Caco-2 (cell line): ENCODE data around the gene CCDC194. TPM values are rescaled to one million over a fixed set of nuclear protein-coding genes. Genes with fewer than 3 reads are reported as not detected.

Experiments
- BruUV-seq: library from RNA; stranded (reverse); fragments of 400-500 nt; replicated peaks from 2 replicates; lab custom pipeline; 2021; lab: Mats Ljungman, UMichigan
- CTCF ChIA-PET: fragments of 300-600 bp; sonication (Branson Sonifier 250); formaldehyde crosslinking; loops from one replicate; lab custom pipeline; 2022; ENCODE audit warnings: antibody characterized with exemption; lab: Charles Lee
- POLR2A ChIA-PET: fragments of 300-600 bp; sonication (Branson Sonifier 250); formaldehyde crosslinking; loops from one replicate; lab custom pipeline; 2022; ENCODE audit warnings: antibody characterized with exemption; lab: Charles Lee
- DNase-seq, 2 experiments: peaks; one replicate each; pipeline versions ENCODE4 v3.0.0 to v3.0.0-alpha.2; 2020 to 2022
- H3K27me3 ChIP-seq: replicated peaks from 2 replicates; pipeline ENCODE4 v1.6.0; 2011; ENCODE audit warnings: low read length; ENCODE audit not compliant: control insufficient read depth, insufficient read depth
- H3K36me3 ChIP-seq: 2 replicates; pipeline ENCODE4 v1.5.1; 2011; ENCODE audit warnings: low read length; ENCODE audit not compliant: control insufficient read depth, insufficient read depth
- H3K4me1 ChIP-seq: fragments of 250-450 bp; sonication (Bioruptor Pico); 2 replicates; pipeline ENCODE4 v1.5.1; 2020; ENCODE audit warnings: mild to moderate bottlenecking
- H3K4me3 ChIP-seq: 2 replicates; pipeline ENCODE4 v1.5.1; 2011; ENCODE audit warnings: low read depth, mild to moderate bottlenecking, control low read depth, low read length
- H3K9me3 ChIP-seq: fragments of 250-450 bp; sonication (Bioruptor Pico); 2 replicates; pipeline ENCODE4 v1.5.1; 2020; ENCODE audit warnings: mild to moderate bottlenecking, moderate library complexity
- H3K27ac Mint-ChIP-seq: one replicate; pipeline ENCODE4 v1.8.0; 2022; ENCODE audit warnings: mixed read lengths; ENCODE audit not compliant: unreplicated experiment
- H3K27me3 Mint-ChIP-seq: one replicate; pipeline ENCODE4 v1.8.0; 2022; ENCODE audit warnings: mixed read lengths; ENCODE audit not compliant: insufficient read depth, unreplicated experiment
- H3K36me3 Mint-ChIP-seq: one replicate; pipeline ENCODE4 v1.8.0; 2022; ENCODE audit warnings: mild to moderate bottlenecking, mixed read lengths; ENCODE audit not compliant: insufficient read depth, unreplicated experiment
- H3K4me1 Mint-ChIP-seq: one replicate; pipeline ENCODE4 v1.8.0; 2022; ENCODE audit warnings: low read depth, mixed read lengths; ENCODE audit not compliant: unreplicated experiment
- H3K4me3 Mint-ChIP-seq: one replicate; pipeline ENCODE4 v1.8.0; 2022; ENCODE audit warnings: mild to moderate bottlenecking, moderate library complexity, mixed read lengths; ENCODE audit not compliant: unreplicated experiment
- H3K9me3 Mint-ChIP-seq: one replicate; pipeline ENCODE4 v1.8.0; 2022; ENCODE audit warnings: mixed read lengths; ENCODE audit not compliant: unreplicated experiment
- intact Hi-C: fragments of 100-400 bp; cut with micrococcal nuclease; formaldehyde crosslinking; loops from one replicate; pipeline ENCODE4 v1.10.0; 2022; ENCODE audit not compliant: unreplicated experiment
- total RNA-seq: library from RNA; stranded (reverse); gene quantifications from 2 replicates; pipeline ENCODE4 v1.2.3, GENCODE V29; 2022
- TF ChIP-seq, protein P1 (sequence below), 2 experiments: fragments of 200-600 bp in 1 of 2; IDR thresholded peaks; 1 replicate in 1 of 2; 2 replicates in 1 of 2; pipeline versions ENCODE4 v1.5.1 to v1.8.0; 2011 to 2022; ENCODE audit warnings: antibody characterized with exemption in 1 of 2, control low read depth in 1 of 2, inconsistent platforms in 1 of 2, low read depth in 1 of 2, low read length in 1 of 2, mild to moderate bottlenecking in 1 of 2, moderate library complexity in 1 of 2; ENCODE audit not compliant: insufficient read depth in 1 of 2, severe bottlenecking in 1 of 2, unreplicated experiment in 1 of 2

The CCDC194 gene
- total RNA-seq, 1 experiment from 2014 or later = 1.3 TPM

DNA sequence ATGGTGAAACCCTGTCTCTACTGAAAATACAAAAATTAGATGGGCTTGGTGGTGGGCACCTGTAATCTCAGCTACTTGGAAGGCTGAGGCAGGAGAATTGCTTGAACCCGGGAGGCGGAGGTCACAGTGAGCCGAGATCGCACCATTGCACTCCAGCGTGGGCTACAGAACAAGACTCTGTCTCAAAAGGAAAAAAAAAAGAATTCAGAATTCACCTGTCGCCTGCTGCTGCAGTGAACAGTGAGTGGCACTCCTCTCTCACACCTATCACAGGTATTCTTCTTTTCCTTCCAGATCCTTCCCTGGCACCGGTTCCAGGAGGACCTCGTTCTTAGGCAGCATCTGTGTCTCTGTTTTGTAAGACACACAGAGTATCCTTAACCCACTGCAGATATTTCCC, 20.1 kb upstream of the CCDC194 start:
- H3K4me1 ChIP-seq = peaks cover 3% of the 10 kb centered on the region; the same call in 1 of the 2 replicates
- no peak overlapping the region for H3K4me3 ChIP-seq
- peaks cover 12% of the 10 kb centered on the region for H3K4me1 Mint-ChIP-seq
- no peaks in the 10 kb centered on the region for H3K27me3 Mint-ChIP-seq
- H3K9me3 Mint-ChIP-seq = no peaks in the 10 kb centered on the region
- TF ChIP-seq, protein P1, sequence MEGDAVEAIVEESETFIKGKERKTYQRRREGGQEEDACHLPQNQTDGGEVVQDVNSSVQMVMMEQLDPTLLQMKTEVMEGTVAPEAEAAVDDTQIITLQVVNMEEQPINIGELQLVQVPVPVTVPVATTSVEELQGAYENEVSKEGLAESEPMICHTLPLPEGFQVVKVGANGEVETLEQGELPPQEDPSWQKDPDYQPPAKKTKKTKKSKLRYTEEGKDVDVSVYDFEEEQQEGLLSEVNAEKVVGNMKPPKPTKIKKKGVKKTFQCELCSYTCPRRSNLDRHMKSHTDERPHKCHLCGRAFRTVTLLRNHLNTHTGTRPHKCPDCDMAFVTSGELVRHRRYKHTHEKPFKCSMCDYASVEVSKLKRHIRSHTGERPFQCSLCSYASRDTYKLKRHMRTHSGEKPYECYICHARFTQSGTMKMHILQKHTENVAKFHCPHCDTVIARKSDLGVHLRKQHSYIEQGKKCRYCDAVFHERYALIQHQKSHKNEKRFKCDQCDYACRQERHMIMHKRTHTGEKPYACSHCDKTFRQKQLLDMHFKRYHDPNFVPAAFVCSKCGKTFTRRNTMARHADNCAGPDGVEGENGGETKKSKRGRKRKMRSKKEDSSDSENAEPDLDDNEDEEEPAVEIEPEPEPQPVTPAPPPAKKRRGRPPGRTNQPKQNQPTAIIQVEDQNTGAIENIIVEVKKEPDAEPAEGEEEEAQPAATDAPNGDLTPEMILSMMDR (IDR thresholded peaks at IDR 0.05; ENCODE audit: insufficient read depth in 1 of 2, low read depth in 1 of 2, low read length in 1 of 2, severe bottlenecking in 1 of 2, unreplicated experiment in 1 of 2) = no peak
- no peaks in the 10 kb centered on the region for H3K36me3 Mint-ChIP-seq
- DNase-seq = no peak
- BruUV-seq = no TSS peak
- no peaks in the 10 kb centered on the region; the same call in 1 of the 2 replicates for H3K36me3 ChIP-seq
- H3K27me3 ChIP-seq = no peaks in the 10 kb centered on the region
- H3K27ac Mint-ChIP-seq = no peak overlapping the region
- intact Hi-C loops = no loop called here
- POLR2A ChIA-PET = no interaction called here
- no peak overlapping the region for H3K4me3 Mint-ChIP-seq
- CTCF ChIA-PET = no interaction called here
- no peaks in the 10 kb centered on the region for H3K9me3 ChIP-seq

- Mint-ChIP-seq H3K27me3 (no peaks in the 10 kb centered on the region), H3K4me3 (no peak overlapping the region), H3K36me3 (no peaks in the 10 kb centered on the region), H3K27ac (no peak overlapping the region), H3K9me3 (no peaks in the 10 kb centered on the region), H3K4me1 (peaks cover 16% of the 10 kb centered on the region)
- Histone ChIP-seq H3K27me3 (no peaks in the 10 kb centered on the region), H3K4me1 (peaks cover 3% of the 10 kb centered on the region), H3K36me3 (no peaks in the 10 kb centered on the region; the same call in 1 of the 2 replicates), H3K4me3 (no peak overlapping the region), H3K9me3 (no peaks in the 10 kb centered on the region)
- POLR2A ChIA-PET = no interaction called here
- CTCF ChIA-PET = no interaction called here
- BruUV-seq = no TSS peak
- TF ChIP-seq, protein P1 (IDR thresholded peaks at IDR 0.05; ENCODE audit: insufficient read depth in 1 of 2, low read depth in 1 of 2, low read length in 1 of 2, severe bottlenecking in 1 of 2, unreplicated experiment in 1 of 2) = no peak
- intact Hi-C loops = no loop called here
- DNase-seq = no peak
Observed at GRCh38 chr19:17411801-17412200, 17.8 kb upstream of the CCDC194 start.

DNA sequence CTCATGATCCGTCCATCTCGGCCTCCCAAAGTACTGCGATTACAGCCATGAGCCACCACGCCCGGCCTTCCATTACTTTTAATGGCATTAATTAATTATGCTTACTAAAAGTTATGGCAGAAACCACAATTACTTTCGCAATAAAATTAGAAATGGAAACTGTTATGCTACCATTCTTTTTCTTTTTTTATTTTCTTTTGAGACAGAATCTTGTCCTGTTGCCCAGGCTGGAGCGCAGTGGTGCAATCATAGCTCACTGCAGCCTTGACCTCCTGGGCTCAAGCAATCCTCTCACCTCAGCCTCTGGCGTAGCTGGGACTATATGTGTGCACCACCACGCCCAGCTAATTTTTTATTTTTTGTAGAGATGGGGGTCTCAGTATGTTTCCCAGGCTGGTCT, 16.0 kb upstream of the CCDC194 start:
- no TSS peak for BruUV-seq
- CTCF ChIA-PET = no interaction called here

More for the DNA sequence above, 16.0 kb upstream of the CCDC194 start:
- Mint-ChIP-seq H3K9me3 (no peaks in the 10 kb centered on the region), H3K27me3 (no peaks in the 10 kb centered on the region), H3K36me3 (peaks cover 8% of the 10 kb centered on the region), H3K27ac (no peak overlapping the region), H3K4me3 (no peak overlapping the region), H3K4me1 (peaks cover 12% of the 10 kb centered on the region)
- POLR2A ChIA-PET = no interaction called here
- H3K36me3 ChIP-seq = no peaks in the 10 kb centered on the region; the same call in 1 of the 2 replicates
- intact Hi-C loops = no loop called here
- no peaks in the 10 kb centered on the region for H3K27me3 ChIP-seq
- H3K4me1 ChIP-seq = peaks cover 13% of the 10 kb centered on the region
- H3K9me3 ChIP-seq = no peaks in the 10 kb centered on the region
- no peak for DNase-seq
- TF ChIP-seq, protein P1 (IDR thresholded peaks at IDR 0.05; ENCODE audit: insufficient read depth in 1 of 2, low read depth in 1 of 2, low read length in 1 of 2, severe bottlenecking in 1 of 2, unreplicated experiment in 1 of 2) = no peak
- H3K4me3 ChIP-seq = no peak overlapping the region
